Smooth muscle cell of the brain vasculature (primary cell): ENCODE measurements around the gene NFKBIZ.

Experiments
- DNase-seq: peaks from one replicate; pipeline ENCODE4 v3.0.0-alpha.2; 2012; ENCODE audit warnings: low read depth, low spot score

NFKBIZ gene

GRCh38 chr3:101848754-101849713 is at the start of gene NFKBIZ:
Gene NFKBIZ (plus strand): TSS chr3:101849514. CDS start chr3:101849629, 115 bp downstream.
- DNase-seq = peak; percentile 85

DNA sequence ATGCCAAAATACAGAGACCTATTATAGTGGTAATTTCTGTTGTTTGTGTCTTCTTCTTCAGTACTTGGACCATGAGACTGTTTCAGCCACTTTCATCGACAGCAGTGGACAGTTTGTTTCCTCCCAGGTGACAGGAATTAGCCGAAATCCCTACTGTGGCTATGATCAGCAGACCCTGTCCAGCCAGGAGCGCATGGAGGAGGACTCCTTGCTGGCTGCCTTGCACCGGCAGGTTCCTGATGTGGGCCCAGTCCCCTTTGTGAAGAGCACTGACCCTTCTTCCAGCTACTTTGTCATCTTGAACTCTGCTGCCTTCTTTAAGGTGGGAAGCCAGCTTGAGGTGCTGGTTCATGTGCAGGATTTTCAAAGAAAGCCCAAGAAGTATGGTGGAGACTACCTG is 48.1 kb upstream of the NFKBIZ start:
- DNase-seq = no peak

- DNase-seq = no peak
Observed at GRCh38 chr3:101802179-101802578, 47.1 kb upstream of the NFKBIZ start.

- DNase-seq = no peak
Observed at GRCh38 chr3:101803173-101803782, 46.0 kb upstream of the NFKBIZ start.

DNA sequence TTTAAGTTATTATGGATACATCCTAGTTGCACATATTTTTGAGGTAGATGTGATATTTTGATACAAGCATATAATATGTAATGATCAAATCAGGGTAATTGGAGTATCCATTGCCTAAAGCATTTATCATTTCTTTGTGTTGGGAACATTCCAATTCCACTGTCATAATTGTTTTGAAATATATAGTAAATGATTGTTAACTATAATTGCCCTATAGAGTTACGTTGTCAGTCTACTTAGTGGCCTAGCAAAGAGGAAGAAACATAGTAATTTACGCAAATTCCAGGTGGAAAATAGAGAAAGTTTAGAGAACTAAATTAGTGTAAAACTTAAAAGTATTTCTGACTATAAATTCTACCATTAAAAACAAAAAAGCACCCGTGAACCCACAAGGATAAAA is 45.4 kb upstream of the NFKBIZ start:
- no peak for DNase-seq

DNA sequence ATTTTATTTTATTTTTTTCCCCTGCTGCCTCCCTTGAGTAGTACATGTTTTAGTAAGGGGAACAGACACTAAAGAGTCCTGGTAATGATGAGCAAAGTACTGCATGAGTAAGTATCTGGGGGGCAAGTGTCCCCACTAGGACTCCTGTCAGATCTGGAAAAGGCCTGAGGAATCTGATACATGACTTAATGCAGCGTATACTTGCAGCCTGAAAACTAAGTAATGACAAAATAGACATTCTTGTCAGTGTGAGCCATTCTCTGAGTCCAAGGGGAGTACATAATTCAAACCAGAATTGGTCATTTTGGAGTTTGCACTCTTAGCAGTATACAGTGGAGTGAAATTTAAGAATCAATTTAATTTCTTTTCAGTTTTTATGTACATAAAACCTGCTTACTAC is 42.8 kb upstream of the NFKBIZ start:
- DNase-seq = no peak

GRCh38 chr3:101807888-101808287 is 41.4 kb upstream of the NFKBIZ start:
- no peak for DNase-seq

DNA sequence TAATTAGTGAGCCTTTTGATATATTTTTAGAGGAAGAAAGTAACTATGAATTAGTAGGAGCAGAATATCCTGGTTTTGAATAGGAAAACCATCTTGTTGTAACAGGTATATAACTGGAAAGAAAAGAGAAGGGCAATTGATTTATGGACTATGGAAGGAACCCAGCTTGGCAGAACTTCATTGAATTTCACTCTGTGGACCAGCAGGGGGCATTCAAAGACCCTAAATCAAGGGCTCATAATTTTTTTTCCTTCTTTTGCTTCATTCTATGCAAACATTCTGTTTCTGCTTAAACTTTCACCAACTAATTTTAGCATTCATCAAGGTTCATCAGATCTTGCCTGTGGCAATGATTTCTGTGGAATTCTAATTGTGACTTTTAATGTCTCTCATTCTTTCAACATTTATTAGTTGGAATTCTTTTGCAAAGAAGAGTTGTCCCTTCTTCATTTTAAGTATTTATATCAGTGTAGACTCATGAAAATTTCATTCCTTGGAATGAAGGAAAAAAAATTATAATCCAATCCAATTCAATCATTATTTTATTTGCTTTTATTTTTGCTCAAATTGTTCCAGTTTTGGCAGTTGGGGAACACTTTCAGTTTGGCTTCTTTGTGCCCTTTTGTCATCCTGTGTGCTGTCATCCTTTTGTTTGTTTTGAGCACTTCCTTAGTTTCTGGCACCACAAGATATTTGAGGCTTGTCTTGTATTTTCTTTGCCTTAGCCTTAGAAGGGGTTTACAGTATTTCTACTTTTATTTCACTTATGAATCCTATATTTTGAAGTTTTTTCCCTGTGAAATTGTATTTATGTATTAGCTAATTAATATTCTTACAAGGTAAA is 39.9 kb upstream of the NFKBIZ start:
- DNase-seq = no peak

DNA sequence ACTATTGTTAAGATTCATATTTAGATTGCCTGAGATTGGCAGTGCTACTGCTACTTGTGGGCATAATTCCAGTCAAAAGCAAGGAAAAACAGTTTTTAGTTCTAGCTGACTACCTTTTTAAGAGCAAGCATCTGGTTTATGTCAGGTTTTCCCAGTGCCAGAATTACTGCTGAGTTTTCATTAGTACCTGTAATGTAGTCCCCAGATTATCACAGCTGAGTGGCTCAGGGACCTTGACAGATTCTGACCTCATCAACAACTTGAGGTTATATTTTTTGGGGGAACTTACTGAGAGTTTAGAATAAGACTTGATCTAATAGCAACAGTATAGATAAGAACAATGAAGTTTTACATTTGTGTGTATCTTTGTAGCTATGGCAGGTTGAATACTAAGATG is 39.3 kb upstream of the NFKBIZ start:
- no peak for DNase-seq

GRCh38 chr3:101811875-101812274 is 37.4 kb upstream of the NFKBIZ start:
- DNase-seq = no peak

DNA sequence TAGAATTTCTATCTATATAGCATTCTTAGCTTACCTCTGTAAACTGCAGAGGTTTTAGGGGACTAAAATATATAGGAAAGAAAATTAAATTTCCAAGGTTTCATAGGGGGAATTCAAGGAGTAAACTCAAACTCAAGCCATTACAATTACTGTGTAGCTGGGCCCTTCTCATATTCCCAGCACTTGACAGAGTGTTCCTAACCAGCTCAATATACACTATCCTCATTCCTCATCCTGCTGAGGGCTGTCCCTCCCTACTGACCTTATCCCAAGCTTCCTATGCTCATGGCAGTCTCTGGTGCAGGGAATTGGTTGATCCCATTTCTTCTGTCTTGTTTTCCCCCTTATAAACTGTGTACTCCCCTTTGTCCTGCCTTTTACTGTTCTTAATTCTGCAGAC is 36.4 kb upstream of the NFKBIZ start:
- DNase-seq = no peak

DNA sequence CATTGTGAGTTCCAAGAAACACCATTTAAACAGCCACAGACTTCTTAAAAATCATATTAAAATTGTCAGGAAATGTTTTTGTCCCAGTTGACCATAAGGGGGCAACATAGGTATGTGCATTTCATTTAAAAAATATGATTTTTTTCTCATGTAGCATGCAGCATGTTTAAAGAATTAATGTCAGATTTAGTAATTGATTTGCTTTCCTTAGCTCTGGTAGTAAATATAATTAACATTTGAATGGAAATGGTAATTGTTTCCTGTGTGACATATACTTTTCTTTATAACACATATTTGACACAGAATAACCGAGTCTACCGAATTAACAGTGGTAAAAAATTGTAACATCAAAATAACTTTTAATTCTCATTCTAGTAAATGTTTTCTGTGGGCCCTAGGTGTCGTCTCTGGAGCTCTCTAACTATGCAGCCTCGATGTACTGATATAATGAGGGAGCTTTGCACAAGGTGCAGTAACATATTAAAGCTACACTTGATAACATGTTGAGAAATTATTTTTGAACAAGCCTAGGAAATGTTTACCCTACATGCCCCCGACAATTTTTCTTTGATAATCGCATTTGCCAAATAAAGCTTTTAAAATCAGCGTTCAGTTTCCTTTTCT is 35.4 kb upstream of the NFKBIZ start:
- DNase-seq = no peak

GRCh38 chr3:101814835-101815234 is 34.5 kb upstream of the NFKBIZ start:
- DNase-seq = no peak

DNA sequence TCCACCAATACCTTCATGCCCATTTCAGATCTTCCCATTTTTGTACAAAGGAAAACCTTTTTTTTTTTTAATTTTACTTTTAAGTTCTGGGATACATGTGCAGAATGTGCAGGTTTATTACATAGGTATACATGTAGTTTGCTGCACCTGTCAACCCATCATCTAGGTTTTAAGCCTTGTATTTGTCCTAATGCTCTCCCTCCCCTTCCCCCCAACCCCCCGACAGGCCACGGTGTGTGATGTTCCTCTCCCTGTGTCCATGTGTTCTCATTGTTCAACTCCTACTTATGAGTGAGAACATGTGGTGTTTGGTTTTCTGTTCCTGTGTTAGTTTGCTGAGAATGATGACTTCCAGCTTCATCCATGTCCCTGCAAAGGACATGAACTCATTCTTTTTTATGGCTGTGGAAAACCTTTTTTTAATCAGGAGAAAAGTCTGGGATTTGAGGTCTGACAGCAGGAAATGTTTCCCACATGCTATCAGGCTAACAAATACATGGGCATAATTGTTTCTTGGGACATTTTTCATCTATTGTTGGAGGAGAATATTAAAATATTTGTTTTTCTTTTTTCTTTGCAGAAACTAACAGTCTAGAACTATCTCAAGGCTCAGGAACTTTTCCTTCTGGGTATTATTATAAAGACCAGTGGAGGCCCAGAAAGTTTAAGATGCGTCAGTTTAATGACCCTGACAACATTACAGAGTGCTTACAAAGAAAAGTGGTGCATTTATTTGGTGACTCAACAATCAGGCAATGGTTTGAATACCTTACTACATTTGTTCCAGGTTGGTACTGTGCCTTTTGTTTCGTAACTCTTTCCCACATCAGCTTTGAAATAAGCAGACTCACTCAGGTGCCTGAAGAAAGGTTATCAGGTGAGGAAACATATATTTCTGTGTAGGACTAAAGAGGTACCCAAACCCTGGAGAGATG is 32.8 kb upstream of the NFKBIZ start:
- DNase-seq = no peak

DNA sequence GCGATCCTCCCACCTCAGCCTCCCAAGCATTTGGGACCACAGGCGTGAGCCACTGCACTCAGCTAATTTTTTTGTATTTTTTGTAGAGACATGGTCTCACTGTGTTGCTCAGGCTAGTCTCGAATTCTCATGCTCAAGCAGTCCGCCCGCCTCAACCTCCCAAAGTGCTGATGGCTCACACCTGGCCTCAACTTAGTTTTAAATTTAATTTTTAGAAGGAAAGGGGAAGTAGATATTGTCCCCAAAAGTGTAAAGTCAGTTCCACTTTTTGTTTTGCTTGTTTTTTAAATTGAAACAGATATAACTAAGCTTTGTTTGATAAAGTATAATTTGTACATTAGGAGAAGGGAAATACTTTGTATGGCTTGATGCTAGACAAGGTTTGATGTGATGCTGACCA is 31.3 kb upstream of the NFKBIZ start:
- DNase-seq = no peak

DNA sequence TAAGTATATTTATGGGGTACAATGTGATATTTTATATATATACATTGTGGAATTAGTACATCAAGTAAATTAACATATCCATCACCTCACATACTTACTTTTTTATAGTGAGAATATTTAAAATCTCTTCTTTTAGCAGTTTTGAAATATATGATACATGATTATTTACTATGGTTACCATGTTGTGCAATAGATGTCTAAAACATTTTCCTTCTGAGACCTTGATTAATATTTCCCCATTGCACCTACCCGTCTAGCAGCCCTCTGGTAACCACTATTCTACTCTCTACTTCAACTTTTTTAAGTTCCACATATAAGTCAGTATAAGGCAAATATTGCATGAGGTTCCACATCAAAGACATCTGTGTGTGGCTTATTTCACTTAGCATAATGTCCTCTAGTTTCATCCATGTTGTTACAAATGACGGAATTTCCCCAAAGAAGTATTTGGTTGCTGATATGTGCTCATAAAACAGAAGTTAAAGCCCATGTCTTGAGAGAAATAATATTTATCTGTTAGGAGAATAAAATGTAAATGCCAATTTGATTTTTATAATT is 29.6 kb upstream of the NFKBIZ start:
- no peak for DNase-seq

- no peak for DNase-seq
Observed at GRCh38 chr3:101821503-101821902, 27.8 kb upstream of the NFKBIZ start.

DNA sequence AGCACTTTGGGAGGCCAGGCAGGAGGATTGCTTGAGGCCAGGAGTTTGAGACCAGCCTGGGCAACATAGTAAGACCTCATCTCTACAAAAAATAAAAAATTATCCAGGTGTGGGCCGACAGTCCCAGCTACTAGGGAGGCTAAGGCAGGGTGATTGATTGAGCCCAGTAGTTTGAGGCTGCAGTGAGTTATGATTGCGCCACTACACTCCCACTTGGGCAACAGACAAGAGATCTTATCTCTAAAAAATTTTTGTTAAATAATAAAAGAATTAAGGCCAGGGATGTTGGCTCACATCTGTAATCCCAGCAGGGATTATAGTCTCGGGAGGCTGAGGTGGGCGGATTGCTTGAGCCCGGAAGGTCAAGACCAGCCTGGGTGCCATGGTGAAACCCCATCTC is 25.8 kb upstream of the NFKBIZ start:
- no peak for DNase-seq

DNA sequence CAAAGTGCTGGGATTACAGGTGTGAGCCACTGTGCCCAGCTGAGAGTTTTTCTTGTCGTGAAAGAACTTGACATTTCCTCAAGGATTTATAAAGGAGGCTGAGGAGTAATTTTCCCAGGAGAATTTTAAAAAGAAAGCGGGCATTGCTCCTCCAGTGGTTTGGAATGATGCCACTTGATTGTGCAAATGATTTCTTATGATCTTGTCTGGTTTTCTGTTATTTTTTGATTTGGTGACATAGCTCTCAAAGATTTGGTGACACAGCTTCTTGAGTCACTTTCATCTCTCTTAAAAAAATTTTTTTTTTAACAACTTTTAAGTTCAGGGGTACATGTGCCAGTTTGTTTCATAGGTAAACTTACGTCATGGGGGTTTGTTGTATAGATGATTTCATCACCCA is 24.6 kb upstream of the NFKBIZ start:
- DNase-seq = no peak

DNA sequence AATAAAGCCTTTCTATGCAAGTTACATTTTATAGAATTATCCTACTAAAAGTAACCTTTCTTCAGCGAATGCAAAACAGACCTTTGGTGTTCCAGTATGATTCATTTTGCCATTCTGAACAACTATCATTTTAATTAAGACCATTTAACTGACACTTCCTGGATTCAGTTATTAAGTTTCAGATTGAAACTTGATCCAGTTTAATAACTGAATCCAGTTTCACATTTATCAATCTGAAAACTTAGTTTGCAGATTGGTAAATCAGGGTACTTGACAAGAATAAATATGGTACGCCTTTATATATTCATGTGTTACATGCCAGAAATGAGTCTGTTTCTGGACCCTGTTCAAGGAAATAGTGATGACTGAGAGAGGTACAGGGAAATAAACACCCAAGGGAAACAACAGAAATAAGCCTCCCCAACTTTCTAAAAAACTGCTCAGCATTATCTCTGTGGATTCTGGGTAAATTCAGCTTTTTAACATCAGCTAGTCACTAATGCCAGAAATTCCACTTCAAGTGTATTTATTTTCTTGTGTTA is 23.3 kb upstream of the NFKBIZ start:
- DNase-seq = no peak
